Fibroblast of mammary gland (primary cell): ENCODE measurements around the gene RBBP7.

Source experiments
- DNase-seq: peaks from one replicate; pipeline ENCODE4 v3.0.0-alpha.2; 2010; ENCODE audit warnings: low read depth
- H3K4me3 ChIP-seq: 2 replicates; pipeline ENCODE4 v1.5.1; 2011; ENCODE audit warnings: low read depth, mild to moderate bottlenecking, low read length, moderate library complexity; ENCODE audit not compliant: control insufficient read depth
- CTCF ChIP-seq: conservative IDR thresholded peaks from 2 replicates; pipeline ENCODE4 v1.5.1; 2011; ENCODE audit warnings: low read depth, low read length, inconsistent platforms; ENCODE audit not compliant: control insufficient read depth, insufficient read depth

The RBBP7 gene

GRCh38 chrX:16882169-16882568, 12.0 kb upstream of the RBBP7 start:
- peak overlapping the region; percentile 52 for H3K4me3 ChIP-seq
- no peak for TF ChIP-seq CTCF
- DNase-seq, result no peak

- H3K4me3 ChIP-seq, result no peak overlapping the region
- no peak for TF ChIP-seq CTCF
- DNase-seq, result no peak
These were observed 6.5 kb upstream of the RBBP7 start for GRCh38 chrX:16876696-16877095.

GRCh38 chrX:16874458-16875095, 4.4 kb upstream of the RBBP7 start:
- no peak for TF ChIP-seq CTCF
- no peak overlapping the region for H3K4me3 ChIP-seq
- no peak for DNase-seq

GRCh38 chrX:16873106-16873505, 2.9 kb upstream of the RBBP7 start:
- H3K4me3 ChIP-seq, result no peak overlapping the region
- DNase-seq, result no peak
- no peak for TF ChIP-seq CTCF

GRCh38 chrX:16870862-16871815, 977 bp upstream of the RBBP7 start:
- no peak for TF ChIP-seq CTCF

GRCh38 chrX:16869393-16870094, 618 bp downstream of the RBBP7 start:
- no peak for DNase-seq
- H3K4me3 ChIP-seq, result peak overlapping the region; percentile 78
- no peak for TF ChIP-seq CTCF

More at GRCh38 chrX:16870862-16871815, 977 bp upstream of the RBBP7 start:
- DNase-seq, result no peak
- H3K4me3 ChIP-seq, result peak overlapping the region; percentile 55
